ENCODE results near the gene EXOC2. TPM values are rescaled to one million over a fixed set of nuclear protein-coding genes. Genes with fewer than 3 reads are reported as not detected.

Gene EXOC2
- total RNA-seq, 4 donors from 2014 or later, result 7.6 to 22.5 (median 20.2) TPM

DNA sequence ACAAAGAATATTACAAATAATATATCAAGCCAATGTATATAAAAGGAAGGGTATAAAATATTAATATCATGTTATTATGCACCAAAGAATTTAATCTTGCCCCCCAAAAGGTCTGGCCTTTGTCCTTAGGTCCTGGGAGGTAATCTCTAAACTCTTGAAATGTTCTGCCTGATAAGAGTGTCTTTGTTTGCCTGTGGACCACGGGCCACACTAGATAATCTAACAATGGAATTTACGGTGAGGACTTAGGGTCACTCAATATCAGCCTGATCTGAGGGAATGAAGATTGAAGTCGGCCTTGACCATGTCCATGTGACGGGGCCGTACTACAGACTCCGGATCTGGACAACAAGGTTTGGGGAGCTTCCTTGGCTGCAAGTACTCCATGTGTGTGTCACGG is 79.0 kb downstream of the EXOC2 start:
- TF ChIP-seq CTCF (IDR thresholded peaks at IDR 0.05), result no peak
- no peak for TF ChIP-seq POLR2AphosphoS5 (IDR thresholded peaks at IDR 0.05)
- no peak for TF ChIP-seq EP300 (IDR thresholded peaks at IDR 0.05; ENCODE audit: low read depth)
- no peak for TF ChIP-seq POLR2A (IDR thresholded peaks at IDR 0.05)
- intact Hi-C loops (cut with DNase I; ENCODE audit: low total_unique reads), result no loop called here
- Histone ChIP-seq H3K4me1 (no peaks in the 10 kb centered on the region), H3K27ac (no peak overlapping the region), H3K4me3 (no peak overlapping the region), H3K36me3 (peaks cover 0 to 11% (median 0%) of the 10 kb centered on the region in 4 donors), H3K9me3 (no peaks in the 10 kb centered on the region), H3K27me3 (no peaks in the 10 kb centered on the region)
- 83 to 94% methylated on average over 2 to 7 of the region's 7 CpGs for WGBS, 2 donors (ENCODE audit: low coverage in 1 of 2)
- no peak for DNase-seq
- in situ Hi-C loops (cut with MboI; ENCODE audit: low pct_ligation_motif_present in 1 of 4, low pct_unique_long_range_greater_than_20kb in 1 of 4, low sequenced_read_pairs in 3 of 4), result no loop called here

GRCh38 chr6:611928-612327 is 81.0 kb downstream of the EXOC2 start:
- Histone ChIP-seq H3K36me3 (peaks cover 0 to 6% (median 0%) of the 10 kb centered on the region in 4 donors), H3K4me1 (no peaks in the 10 kb centered on the region), H3K27me3 (no peaks in the 10 kb centered on the region), H3K9me3 (no peaks in the 10 kb centered on the region), H3K4me3 (no peak overlapping the region), H3K27ac (no peak overlapping the region)
- no peak for DNase-seq
- intact Hi-C loops (cut with DNase I; ENCODE audit: low total_unique reads) (no loop called here), in situ Hi-C loops (cut with MboI; ENCODE audit: low pct_ligation_motif_present in 1 of 4, low pct_unique_long_range_greater_than_20kb in 1 of 4, low sequenced_read_pairs in 3 of 4) (no loop called here)
- 61 to 93% methylated on average over 3 to 4 of the region's 4 CpGs for WGBS, 2 donors (ENCODE audit: low coverage in 1 of 2)
- no peak for TF ChIP-seq CTCF (IDR thresholded peaks at IDR 0.05)
- TF ChIP-seq EP300 (IDR thresholded peaks at IDR 0.05; ENCODE audit: low read depth), result no peak
- no peak for TF ChIP-seq POLR2A (IDR thresholded peaks at IDR 0.05)
- no peak for TF ChIP-seq POLR2AphosphoS5 (IDR thresholded peaks at IDR 0.05)

DNA sequence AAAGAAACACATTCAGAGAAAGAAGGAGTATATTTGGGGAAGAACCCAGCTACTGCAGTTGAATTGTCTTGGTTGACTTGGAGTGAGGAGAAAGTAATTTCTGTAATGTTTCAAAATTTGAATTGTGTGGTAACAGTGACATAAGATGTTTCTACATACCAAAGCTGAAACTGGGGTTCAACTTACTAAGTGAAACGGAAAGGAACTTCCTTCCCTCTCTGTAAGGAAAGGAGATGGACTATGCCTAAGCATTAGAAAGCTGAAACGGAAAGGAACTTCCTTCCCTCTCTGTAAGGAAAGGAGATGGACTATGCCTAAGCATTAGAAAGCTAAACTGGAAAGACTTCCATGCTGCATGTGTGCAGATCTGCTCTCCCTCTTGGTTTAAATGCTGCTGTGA is 82.1 kb downstream of the EXOC2 start:
- no peaks in the 10 kb centered on the region for H3K9me3 ChIP-seq
- intact Hi-C loops (cut with DNase I; ENCODE audit: low total_unique reads) (no loop called here), in situ Hi-C loops (cut with MboI; ENCODE audit: low pct_ligation_motif_present in 1 of 4, low pct_unique_long_range_greater_than_20kb in 1 of 4, low sequenced_read_pairs in 3 of 4) (no loop called here)
- no peaks in the 10 kb centered on the region for H3K4me1 ChIP-seq
- no peaks in the 10 kb centered on the region for H3K27me3 ChIP-seq
- TF ChIP-seq CTCF (IDR thresholded peaks at IDR 0.05), result no peak
- TF ChIP-seq POLR2AphosphoS5 (IDR thresholded peaks at IDR 0.05), result no peak
- no peak for TF ChIP-seq POLR2A (IDR thresholded peaks at IDR 0.05)
- TF ChIP-seq EP300 (IDR thresholded peaks at IDR 0.05; ENCODE audit: low read depth), result no peak
- no peak overlapping the region for H3K4me3 ChIP-seq
- H3K27ac ChIP-seq, result peak overlapping the region in 2 of 4 donors; percentile 6 to 29
- no peak for DNase-seq
- 39 to 62% methylated on average over 2 of the region's 2 CpGs for WGBS, 2 donors (ENCODE audit: low coverage in 1 of 2)
- H3K36me3 ChIP-seq, result peaks cover 0 to 6% (median 0%) of the 10 kb centered on the region in 4 donors

GRCh38 chr6:609905-610304 is 83.0 kb downstream of the EXOC2 start:
- no peaks in the 10 kb centered on the region for H3K4me1 ChIP-seq
- no peak overlapping the region for H3K4me3 ChIP-seq
- in situ Hi-C loops (cut with MboI; ENCODE audit: low pct_ligation_motif_present in 1 of 4, low pct_unique_long_range_greater_than_20kb in 1 of 4, low sequenced_read_pairs in 3 of 4) (no loop called here), intact Hi-C loops (cut with DNase I; ENCODE audit: low total_unique reads) (no loop called here)
- TF ChIP-seq POLR2AphosphoS5 (IDR thresholded peaks at IDR 0.05) (no peak), CTCF (IDR thresholded peaks at IDR 0.05) (no peak), EP300 (IDR thresholded peaks at IDR 0.05; ENCODE audit: low read depth) (peak; percentile 68)
- DNase-seq, result no peak
- no peaks in the 10 kb centered on the region for H3K27me3 ChIP-seq
- H3K9me3 ChIP-seq, result no peaks in the 10 kb centered on the region
- peaks cover 0 to 6% (median 0%) of the 10 kb centered on the region in 4 donors for H3K36me3 ChIP-seq
- 94 to 95% methylated on average over 4 of the region's 4 CpGs for WGBS, 2 donors (ENCODE audit: low coverage in 1 of 2)
- H3K27ac ChIP-seq, result peak overlapping the region in 2 of 4 donors; percentile 6 to 29

All from transverse colon (tissue), 4 donors.